ENCODE data around the gene OAS3.

Gene OAS3

GRCh38 chr12:112992541-112993398 is 54.5 kb downstream of the OAS3 start:
- Histone ChIP-seq H3K4me1 (ENCODE audit: insufficient read depth, low read length, poor library complexity, severe bottlenecking) (peaks cover 6% of the 10 kb centered on the region), H3K27me3 (ENCODE audit: insufficient read depth, low read length, poor library complexity, severe bottlenecking) (no peaks in the 10 kb centered on the region), H4K20me1 (ENCODE audit: insufficient read depth, low read length, poor library complexity, severe bottlenecking) (no peaks in the 10 kb centered on the region), H3F3A (ENCODE audit: low read depth) (no peaks in the 10 kb centered on the region), H2AFZ (ENCODE audit: low read length) (no peak overlapping the region), H3K4me3 (ENCODE audit: low read length, poor library complexity, severe bottlenecking) (no peak overlapping the region), H3K79me2 (ENCODE audit: insufficient read depth, low read length) (no peaks in the 10 kb centered on the region), H3K4me2 (ENCODE audit: low read depth, low read length, poor library complexity, severe bottlenecking) (no peak overlapping the region), H3K9me2 (replicated peaks; ENCODE audit: low read depth, low read length) (no peaks in the 10 kb centered on the region), H3K9me3 (ENCODE audit: insufficient read depth, low read depth, low read length) (no peaks in the 10 kb centered on the region), H3K36me3 (ENCODE audit: insufficient read depth, low read length) (no peaks in the 10 kb centered on the region), H3K9ac (ENCODE audit: low read depth, low read length, poor library complexity, severe bottlenecking) (no peak overlapping the region)
- TF ChIP-seq, protein P1, sequence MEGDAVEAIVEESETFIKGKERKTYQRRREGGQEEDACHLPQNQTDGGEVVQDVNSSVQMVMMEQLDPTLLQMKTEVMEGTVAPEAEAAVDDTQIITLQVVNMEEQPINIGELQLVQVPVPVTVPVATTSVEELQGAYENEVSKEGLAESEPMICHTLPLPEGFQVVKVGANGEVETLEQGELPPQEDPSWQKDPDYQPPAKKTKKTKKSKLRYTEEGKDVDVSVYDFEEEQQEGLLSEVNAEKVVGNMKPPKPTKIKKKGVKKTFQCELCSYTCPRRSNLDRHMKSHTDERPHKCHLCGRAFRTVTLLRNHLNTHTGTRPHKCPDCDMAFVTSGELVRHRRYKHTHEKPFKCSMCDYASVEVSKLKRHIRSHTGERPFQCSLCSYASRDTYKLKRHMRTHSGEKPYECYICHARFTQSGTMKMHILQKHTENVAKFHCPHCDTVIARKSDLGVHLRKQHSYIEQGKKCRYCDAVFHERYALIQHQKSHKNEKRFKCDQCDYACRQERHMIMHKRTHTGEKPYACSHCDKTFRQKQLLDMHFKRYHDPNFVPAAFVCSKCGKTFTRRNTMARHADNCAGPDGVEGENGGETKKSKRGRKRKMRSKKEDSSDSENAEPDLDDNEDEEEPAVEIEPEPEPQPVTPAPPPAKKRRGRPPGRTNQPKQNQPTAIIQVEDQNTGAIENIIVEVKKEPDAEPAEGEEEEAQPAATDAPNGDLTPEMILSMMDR (conservative IDR thresholded peaks at IDR 0.05; ENCODE audit: low read length), result peak; percentile 100
- no peak for TF ChIP-seq EZH2phosphoT487 (IDR thresholded peaks at IDR 0.05; ENCODE audit: borderline replicate concordance)

- Histone ChIP-seq H3K4me1 (ENCODE audit: insufficient read depth, low read length, poor library complexity, severe bottlenecking) (no peaks in the 10 kb centered on the region), H3F3A (ENCODE audit: low read depth) (no peaks in the 10 kb centered on the region), H3K9me2 (replicated peaks; ENCODE audit: low read depth, low read length) (no peaks in the 10 kb centered on the region), H3K9me3 (ENCODE audit: insufficient read depth, low read depth, low read length) (no peaks in the 10 kb centered on the region), H3K79me2 (ENCODE audit: insufficient read depth, low read length) (no peaks in the 10 kb centered on the region), H3K4me3 (ENCODE audit: low read length, poor library complexity, severe bottlenecking) (no peak overlapping the region), H4K20me1 (ENCODE audit: insufficient read depth, low read length, poor library complexity, severe bottlenecking) (no peaks in the 10 kb centered on the region), H2AFZ (ENCODE audit: low read length) (no peak overlapping the region), H3K36me3 (ENCODE audit: insufficient read depth, low read length) (no peaks in the 10 kb centered on the region), H3K9ac (ENCODE audit: low read depth, low read length, poor library complexity, severe bottlenecking) (no peak overlapping the region), H3K27me3 (ENCODE audit: insufficient read depth, low read length, poor library complexity, severe bottlenecking) (no peaks in the 10 kb centered on the region), H3K4me2 (ENCODE audit: low read depth, low read length, poor library complexity, severe bottlenecking) (no peak overlapping the region)
- TF ChIP-seq EZH2phosphoT487 (IDR thresholded peaks at IDR 0.05; ENCODE audit: borderline replicate concordance), result no peak
- TF ChIP-seq, protein P1 (conservative IDR thresholded peaks at IDR 0.05; ENCODE audit: low read length), result no peak
Observed at GRCh38 chr12:112995008-112995407, 56.7 kb downstream of the OAS3 start.

GRCh38 chr12:112996501-112996900 is 58.2 kb downstream of the OAS3 start:
- H3K4me2 ChIP-seq (ENCODE audit: low read depth, low read length, poor library complexity, severe bottlenecking), result no peak overlapping the region
- H3K27me3 ChIP-seq (ENCODE audit: insufficient read depth, low read length, poor library complexity, severe bottlenecking), result no peaks in the 10 kb centered on the region
- H3K79me2 ChIP-seq (ENCODE audit: insufficient read depth, low read length), result no peaks in the 10 kb centered on the region
- no peaks in the 10 kb centered on the region for H3K4me1 ChIP-seq (ENCODE audit: insufficient read depth, low read length, poor library complexity, severe bottlenecking)
- H3K9me3 ChIP-seq (ENCODE audit: insufficient read depth, low read depth, low read length), result no peaks in the 10 kb centered on the region
- no peaks in the 10 kb centered on the region for H3F3A ChIP-seq (ENCODE audit: low read depth)
- TF ChIP-seq EZH2phosphoT487 (IDR thresholded peaks at IDR 0.05; ENCODE audit: borderline replicate concordance), result no peak
- TF ChIP-seq, protein P1 (conservative IDR thresholded peaks at IDR 0.05; ENCODE audit: low read length), result no peak
- no peaks in the 10 kb centered on the region for H4K20me1 ChIP-seq (ENCODE audit: insufficient read depth, low read length, poor library complexity, severe bottlenecking)
- no peak overlapping the region for H2AFZ ChIP-seq (ENCODE audit: low read length)
- H3K9ac ChIP-seq (ENCODE audit: low read depth, low read length, poor library complexity, severe bottlenecking), result no peak overlapping the region
- no peaks in the 10 kb centered on the region for H3K9me2 ChIP-seq (replicated peaks; ENCODE audit: low read depth, low read length)
- H3K36me3 ChIP-seq (ENCODE audit: insufficient read depth, low read length), result no peaks in the 10 kb centered on the region
- H3K4me3 ChIP-seq (ENCODE audit: low read length, poor library complexity, severe bottlenecking), result no peak overlapping the region
